OCI-LY3 (cell line): Measurements from ENCODE around the gene NUMBL.
A peak's percentile ranks its signal among the peaks of the same experiment; 100 is the strongest.
"Not testable (repeated sequence)": the region's sequence is repeated elsewhere in the genome, so short reads cannot be mapped to it uniquely, and the experiment has no call there.

ENCODE experiments used
- H2AFZ ChIP-seq: fragments of 200-600, 300-600 bp; shearing (Covaris generic); 2 replicates; pipeline ENCODE4 v1.6.0; 2014; ENCODE audit warnings: antibody characterized with exemption, low read depth, low read length
- H3K27ac ChIP-seq: fragments of 200-600, 300-600 bp; sonication (generic); 2 replicates; pipeline ENCODE4 v1.5.1; 2014; ENCODE audit warnings: mild to moderate bottlenecking, low read length, moderate library complexity, mixed read lengths
- H3K27me3 ChIP-seq: fragments of 200-600, 300-600 bp; sonication (generic); 2 replicates; pipeline ENCODE4 v1.6.1; 2014; ENCODE audit warnings: low read depth, low read length, mixed read lengths
- H3K36me3 ChIP-seq: fragments of 200-600, 300-600 bp; sonication (generic); replicated peaks from 2 replicates; pipeline ENCODE3; 2014; ENCODE audit warnings: low read depth, low read length, mixed read lengths
- H3K4me1 ChIP-seq: fragments of 300-600, 200-600 bp; sonication (generic); 2 replicates; pipeline ENCODE4 v1.6.1; 2014; ENCODE audit warnings: low read length, mixed read lengths
- H3K4me2 ChIP-seq: fragments of 200-600, 300-600 bp; sonication (generic); 2 replicates; pipeline ENCODE4 v1.6.1; 2014; ENCODE audit warnings: low read length, mixed read lengths
- H3K4me3 ChIP-seq: fragments of 300-600, 200-600 bp; sonication (generic); 2 replicates; pipeline ENCODE4 v1.5.1; 2014; ENCODE audit warnings: antibody characterized with exemption, mild to moderate bottlenecking, low read length, moderate library complexity
- H3K79me2 ChIP-seq: fragments of 300-600, 200-600 bp; shearing (Covaris generic); 2 replicates; pipeline ENCODE4 v1.6.1; 2014; ENCODE audit warnings: mild to moderate bottlenecking, low read length, mixed read lengths
- H3K9ac ChIP-seq: fragments of 300-600, 200-600 bp; shearing (Covaris generic); 2 replicates; pipeline ENCODE4 v1.6.0; 2014; ENCODE audit warnings: mild to moderate bottlenecking, low read length, moderate library complexity
- H3K9me3 ChIP-seq: fragments of 200-600, 300-600 bp; shearing (Covaris generic); 2 replicates; pipeline ENCODE4 v1.6.1; 2014; ENCODE audit warnings: low read length, mixed read lengths; ENCODE audit not compliant: insufficient read depth
- H4K20me1 ChIP-seq: fragments of 200-600, 300-600 bp; sonication (generic); 2 replicates; pipeline ENCODE4 v1.6.1; 2016; ENCODE audit warnings: low read length, mixed read lengths; ENCODE audit not compliant: insufficient read depth
- EZH2phosphoT487 ChIP-seq: fragments of 200-600 bp; shearing (Covaris generic); IDR thresholded peaks from 2 replicates; pipeline ENCODE4 v1.6.1; 2018; ENCODE audit warnings: antibody characterized with exemption, mixed run types, low read depth
- TF ChIP-seq, protein P1 (sequence below): fragments of 200-600, 300-600 bp; sonication (generic); IDR thresholded peaks from 2 replicates; pipeline ENCODE4 v1.5.1; 2014; ENCODE audit warnings: antibody characterized with exemption, low read length, low read depth

The NUMBL gene

DNA sequence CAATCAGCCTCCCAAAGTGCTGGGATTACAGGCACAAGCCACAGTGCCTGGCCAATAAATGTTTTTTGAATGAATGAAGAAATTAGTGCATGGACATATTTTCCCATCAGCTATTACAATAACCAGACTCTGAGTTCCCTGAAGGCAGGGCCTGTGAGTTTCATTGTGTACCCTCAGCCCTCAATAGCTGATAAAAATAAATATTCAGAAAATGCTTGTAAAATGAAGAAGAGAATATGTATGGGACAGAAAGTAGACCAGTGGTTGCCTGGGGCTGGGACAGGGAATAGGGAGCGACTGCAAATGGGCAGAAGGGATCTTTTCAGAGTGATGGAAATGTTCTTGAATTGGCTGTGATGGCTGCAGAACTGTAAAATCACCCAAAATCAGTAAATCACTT is 28.8 kb downstream of the NUMBL start:
- peaks cover 11% of the 10 kb centered on the region; the same call in 1 of the 2 replicates for H3K27me3 ChIP-seq
- TF ChIP-seq, protein P1, sequence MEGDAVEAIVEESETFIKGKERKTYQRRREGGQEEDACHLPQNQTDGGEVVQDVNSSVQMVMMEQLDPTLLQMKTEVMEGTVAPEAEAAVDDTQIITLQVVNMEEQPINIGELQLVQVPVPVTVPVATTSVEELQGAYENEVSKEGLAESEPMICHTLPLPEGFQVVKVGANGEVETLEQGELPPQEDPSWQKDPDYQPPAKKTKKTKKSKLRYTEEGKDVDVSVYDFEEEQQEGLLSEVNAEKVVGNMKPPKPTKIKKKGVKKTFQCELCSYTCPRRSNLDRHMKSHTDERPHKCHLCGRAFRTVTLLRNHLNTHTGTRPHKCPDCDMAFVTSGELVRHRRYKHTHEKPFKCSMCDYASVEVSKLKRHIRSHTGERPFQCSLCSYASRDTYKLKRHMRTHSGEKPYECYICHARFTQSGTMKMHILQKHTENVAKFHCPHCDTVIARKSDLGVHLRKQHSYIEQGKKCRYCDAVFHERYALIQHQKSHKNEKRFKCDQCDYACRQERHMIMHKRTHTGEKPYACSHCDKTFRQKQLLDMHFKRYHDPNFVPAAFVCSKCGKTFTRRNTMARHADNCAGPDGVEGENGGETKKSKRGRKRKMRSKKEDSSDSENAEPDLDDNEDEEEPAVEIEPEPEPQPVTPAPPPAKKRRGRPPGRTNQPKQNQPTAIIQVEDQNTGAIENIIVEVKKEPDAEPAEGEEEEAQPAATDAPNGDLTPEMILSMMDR: no peak
- TF ChIP-seq EZH2phosphoT487: no peak
- H4K20me1 ChIP-seq: no peaks in the 10 kb centered on the region
- peaks cover 9% of the 10 kb centered on the region for H3K4me1 ChIP-seq
- no peak overlapping the region for H3K27ac ChIP-seq
- H2AFZ ChIP-seq: no peak overlapping the region
- H3K36me3 ChIP-seq: no peaks in the 10 kb centered on the region
- H3K4me2 ChIP-seq: no peak overlapping the region
- H3K79me2 ChIP-seq: no peaks in the 10 kb centered on the region
- H3K9ac ChIP-seq: no peak overlapping the region
- H3K9me3 ChIP-seq: no peaks in the 10 kb centered on the region
- no peak overlapping the region for H3K4me3 ChIP-seq

GRCh38 chr19:40659566-40659965 is 30.9 kb downstream of the NUMBL start:
- Histone ChIP-seq H3K9ac (no peak overlapping the region), H3K4me2 (no peak overlapping the region), H3K27me3 (peaks cover 13% of the 10 kb centered on the region; the same call in 1 of the 2 replicates), H3K27ac (no peak overlapping the region), H3K36me3 (no peaks in the 10 kb centered on the region), H4K20me1 (no peaks in the 10 kb centered on the region), H3K79me2 (no peaks in the 10 kb centered on the region), H3K4me3 (no peak overlapping the region), H3K9me3 (no peaks in the 10 kb centered on the region), H3K4me1 (peaks cover 9% of the 10 kb centered on the region), H2AFZ (no peak overlapping the region)
- no peak for TF ChIP-seq EZH2phosphoT487
- TF ChIP-seq, protein P1: no peak

DNA sequence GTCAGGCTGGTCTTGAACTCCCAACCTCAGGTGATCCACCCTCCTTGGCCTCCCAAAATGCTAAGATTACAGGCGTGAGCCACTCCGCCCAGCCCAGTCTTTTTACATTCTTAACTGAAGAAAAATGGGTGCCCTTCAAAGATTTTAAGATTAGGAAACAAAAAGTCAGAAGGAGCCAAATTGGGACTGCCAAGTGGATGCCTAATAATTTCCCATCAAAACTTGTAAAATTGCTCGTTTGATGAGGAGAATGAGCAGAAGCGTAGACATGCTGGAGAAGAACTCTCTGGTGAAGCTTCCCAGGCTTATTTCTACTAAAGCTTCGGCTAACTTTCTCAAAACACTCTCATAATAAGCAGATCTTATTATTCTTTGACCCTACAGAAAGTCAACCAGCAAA is 31.3 kb downstream of the NUMBL start:
- H2AFZ ChIP-seq: no peak overlapping the region
- H3K4me2 ChIP-seq: no peak overlapping the region
- TF ChIP-seq, protein P1: no peak
- no peaks in the 10 kb centered on the region for H3K79me2 ChIP-seq
- no peaks in the 10 kb centered on the region for H3K36me3 ChIP-seq
- no peaks in the 10 kb centered on the region for H4K20me1 ChIP-seq
- H3K9ac ChIP-seq: no peak overlapping the region
- H3K27ac ChIP-seq: no peak overlapping the region
- H3K4me3 ChIP-seq: no peak overlapping the region
- H3K4me1 ChIP-seq: peaks cover 9% of the 10 kb centered on the region
- H3K27me3 ChIP-seq: peaks cover 13% of the 10 kb centered on the region; the same call in 1 of the 2 replicates
- H3K9me3 ChIP-seq: no peaks in the 10 kb centered on the region

- H3K4me1 ChIP-seq: peaks cover 4% of the 10 kb centered on the region; the same call in 1 of the 2 replicates
- H3K4me2 ChIP-seq: no peak overlapping the region
- H3K36me3 ChIP-seq: no peaks in the 10 kb centered on the region
- no peaks in the 10 kb centered on the region for H3K9me3 ChIP-seq
- no peak overlapping the region for H3K9ac ChIP-seq
- H2AFZ ChIP-seq: no peak overlapping the region
- H3K79me2 ChIP-seq: no peaks in the 10 kb centered on the region
- H3K4me3 ChIP-seq: no peak overlapping the region
- H4K20me1 ChIP-seq: no peaks in the 10 kb centered on the region
- H3K27ac ChIP-seq: no peak overlapping the region
- TF ChIP-seq, protein P1: no peak
- no peak for TF ChIP-seq EZH2phosphoT487
- peaks cover 16% of the 10 kb centered on the region; the same call in 1 of the 2 replicates for H3K27me3 ChIP-seq
These were observed 32.4 kb downstream of the NUMBL start for GRCh38 chr19:40658031-40658430.

DNA sequence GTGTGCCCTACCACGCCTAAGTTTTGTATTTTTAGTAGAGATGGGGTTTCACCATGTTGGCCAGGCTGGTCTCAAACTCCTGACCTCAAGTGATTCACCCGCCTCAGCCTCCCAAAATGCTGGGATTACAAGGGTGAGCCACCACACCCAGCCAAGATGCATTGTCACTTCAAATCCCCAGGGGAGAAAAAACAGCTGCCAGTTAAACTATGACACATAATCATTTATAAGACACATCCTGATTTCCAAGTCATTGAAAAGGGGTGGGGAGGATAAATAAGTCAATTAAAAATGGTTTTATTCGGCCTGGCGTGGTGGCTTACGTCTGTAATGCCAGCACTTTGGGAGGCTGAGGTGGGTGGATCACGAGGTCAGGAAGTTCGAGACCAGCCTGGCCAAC is 34.8 kb downstream of the NUMBL start:
- H3K4me1 ChIP-seq, H3K79me2 ChIP-seq, H3K4me3 ChIP-seq, H3K9ac ChIP-seq, H3K27ac ChIP-seq, H2AFZ ChIP-seq, H3K36me3 ChIP-seq, H3K4me2 ChIP-seq, H3K9me3 ChIP-seq, H4K20me1 ChIP-seq: not testable (repeated sequence)
- H3K27me3 ChIP-seq: peaks cover 24% of the 10 kb centered on the region

DNA sequence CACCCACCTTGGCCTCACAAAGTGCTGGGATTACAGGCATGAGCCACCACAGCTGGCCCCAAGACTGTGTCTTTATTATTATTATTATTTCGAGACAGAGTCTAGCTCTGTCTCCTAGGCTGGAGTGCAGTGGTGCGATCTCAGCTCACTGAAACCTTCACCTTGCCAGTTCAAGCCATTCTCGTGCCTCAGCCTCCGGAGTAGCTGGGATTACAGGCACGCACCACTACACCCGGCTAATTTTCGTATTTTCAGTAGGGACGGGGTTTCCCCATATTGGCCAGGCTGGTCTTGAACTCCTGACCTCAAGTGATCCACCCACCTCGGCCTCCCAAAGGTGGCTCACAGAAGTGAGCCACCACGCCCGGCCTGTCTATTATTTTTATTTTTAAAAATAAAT is 38.1 kb downstream of the NUMBL start:
- H2AFZ ChIP-seq, H3K4me1 ChIP-seq, H4K20me1 ChIP-seq, H3K9ac ChIP-seq, H3K36me3 ChIP-seq, H3K79me2 ChIP-seq, H3K4me3 ChIP-seq, H3K9me3 ChIP-seq, H3K27ac ChIP-seq: not testable (repeated sequence)
- Histone ChIP-seq H3K4me2 (peak overlapping the region; percentile 27; the same call in 1 of the 2 replicates), H3K27me3 (peaks cover 29% of the 10 kb centered on the region)
